Measurements from ENCODE around the gene KAZN. TPM values are rescaled to one million over a fixed set of nuclear protein-coding genes. Genes with fewer than 3 reads are reported as not detected.
A peak's percentile ranks its signal among the peaks of the same experiment; 100 is the strongest.

KAZN gene
- total RNA-seq, 2 donors from 2014 or later = 0.22 to 0.74 TPM

GRCh38 chr1:15089258-15089992 lies 490.9 kb downstream of the KAZN start:
- Mint-ChIP-seq H3K4me3 (no peak overlapping the region), H3K36me3 (ENCODE audit: low read depth) (no peaks in the 10 kb centered on the region), H3K27me3 (peaks cover 9% of the 10 kb centered on the region), H3K4me1 (peaks cover 4% of the 10 kb centered on the region), H3K27ac (no peak overlapping the region), H3K9me3 (no peaks in the 10 kb centered on the region)
- no peak for ATAC-seq (replicated peaks)

- Mint-ChIP-seq H3K4me3 (no peak overlapping the region), H3K27ac (no peak overlapping the region), H3K27me3 (peaks cover 9% of the 10 kb centered on the region), H3K9me3 (no peaks in the 10 kb centered on the region), H3K36me3 (ENCODE audit: low read depth) (no peaks in the 10 kb centered on the region), H3K4me1 (peaks cover 4% of the 10 kb centered on the region)
- no peak for ATAC-seq (replicated peaks)
Measured at GRCh38 chr1:15090373-15090772, 491.9 kb downstream of the KAZN start.

DNA sequence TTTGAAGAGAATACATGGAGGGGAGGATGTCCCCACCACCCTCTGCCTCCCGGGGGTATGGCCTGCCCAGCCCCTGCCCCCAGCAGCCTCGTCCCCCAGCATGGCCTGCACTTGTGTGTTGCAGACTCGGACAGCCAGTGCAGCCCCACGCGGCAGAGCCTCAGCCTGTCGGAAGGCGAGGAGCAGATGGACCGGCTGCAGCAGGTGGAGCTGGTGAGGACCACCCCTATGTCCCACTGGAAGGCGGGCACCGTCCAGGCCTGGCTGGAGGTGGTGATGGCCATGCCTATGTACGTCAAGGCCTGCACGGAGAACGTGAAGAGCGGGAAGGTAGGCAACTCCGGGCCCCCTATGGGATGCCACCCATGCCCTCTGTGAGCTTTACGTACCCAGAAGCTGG lies 495.6 kb downstream of the KAZN start:
- no peak overlapping the region for H3K27ac Mint-ChIP-seq
- no peaks in the 10 kb centered on the region for H3K9me3 Mint-ChIP-seq
- H3K4me1 Mint-ChIP-seq = peaks cover 4% of the 10 kb centered on the region
- H3K4me3 Mint-ChIP-seq = no peak overlapping the region
- ATAC-seq (replicated peaks) = no peak
- peaks cover 10% of the 10 kb centered on the region for H3K27me3 Mint-ChIP-seq
- H3K36me3 Mint-ChIP-seq (ENCODE audit: low read depth) = no peaks in the 10 kb centered on the region

DNA sequence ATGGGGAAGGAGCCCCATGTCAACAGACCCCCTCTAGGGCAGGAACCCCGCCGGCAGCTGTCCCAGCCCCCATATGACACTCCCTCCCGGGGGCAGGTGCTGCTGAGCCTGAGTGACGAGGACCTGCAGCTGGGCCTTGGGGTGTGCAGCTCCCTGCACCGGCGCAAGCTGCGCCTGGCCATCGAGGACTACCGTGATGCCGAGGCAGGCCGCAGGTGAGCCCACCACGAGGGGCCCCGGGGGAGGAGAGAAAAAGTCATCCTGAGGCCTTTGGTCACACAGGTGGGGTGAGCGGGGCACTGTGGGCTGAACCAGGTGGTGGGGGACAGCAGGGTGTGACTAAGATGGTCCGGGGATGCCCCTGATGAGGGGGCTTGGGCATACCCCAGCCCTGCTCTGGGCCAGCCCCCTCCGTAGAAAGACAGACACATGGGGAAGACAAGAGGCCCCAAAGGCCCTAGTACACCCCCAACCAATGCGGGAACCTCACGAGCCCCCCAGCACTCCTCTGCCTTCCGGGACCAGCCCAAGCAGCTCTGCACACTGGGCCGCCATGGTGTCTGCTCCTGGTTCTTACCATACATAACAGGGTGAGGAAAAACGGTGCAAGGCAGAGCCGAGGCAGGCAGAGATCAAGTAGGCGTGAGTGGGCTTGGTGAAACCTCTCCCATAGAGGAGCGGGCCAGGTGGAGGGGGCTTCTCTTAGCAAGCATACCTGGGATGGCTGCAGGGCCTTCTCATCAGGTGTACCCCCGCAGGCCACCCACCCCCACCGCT lies 496.4 kb downstream of the KAZN start:
- Mint-ChIP-seq H3K9me3 (no peaks in the 10 kb centered on the region), H3K36me3 (ENCODE audit: low read depth) (no peaks in the 10 kb centered on the region), H3K4me1 (peaks cover 4% of the 10 kb centered on the region), H3K27ac (no peak overlapping the region), H3K4me3 (no peak overlapping the region), H3K27me3 (peaks cover 18% of the 10 kb centered on the region)
- ATAC-seq (replicated peaks) = no peak

GRCh38 chr1:15095496-15095875 lies 497.0 kb downstream of the KAZN start:
- peaks cover 23% of the 10 kb centered on the region for H3K27me3 Mint-ChIP-seq
- no peaks in the 10 kb centered on the region for H3K9me3 Mint-ChIP-seq
- H3K36me3 Mint-ChIP-seq (ENCODE audit: low read depth) = no peaks in the 10 kb centered on the region
- no peak overlapping the region for H3K4me3 Mint-ChIP-seq
- H3K27ac Mint-ChIP-seq = no peak overlapping the region
- no peak for ATAC-seq (replicated peaks)
- H3K4me1 Mint-ChIP-seq = peaks cover 3% of the 10 kb centered on the region

GRCh38 chr1:15096293-15096692 lies 497.8 kb downstream of the KAZN start:
- no peak overlapping the region for H3K27ac Mint-ChIP-seq
- H3K27me3 Mint-ChIP-seq = peaks cover 27% of the 10 kb centered on the region
- peaks cover 5% of the 10 kb centered on the region for H3K4me1 Mint-ChIP-seq
- no peaks in the 10 kb centered on the region for H3K9me3 Mint-ChIP-seq
- no peak for ATAC-seq (replicated peaks)
- no peak overlapping the region for H3K4me3 Mint-ChIP-seq
- H3K36me3 Mint-ChIP-seq (ENCODE audit: low read depth) = no peaks in the 10 kb centered on the region

GRCh38 chr1:15098176-15099125 lies 500.0 kb downstream of the KAZN start:
- no peak for ATAC-seq (replicated peaks)
- Mint-ChIP-seq H3K27me3 (peaks cover 30% of the 10 kb centered on the region), H3K27ac (no peak overlapping the region), H3K9me3 (no peaks in the 10 kb centered on the region), H3K4me1 (peaks cover 5% of the 10 kb centered on the region), H3K36me3 (ENCODE audit: low read depth) (no peaks in the 10 kb centered on the region), H3K4me3 (no peak overlapping the region)

DNA sequence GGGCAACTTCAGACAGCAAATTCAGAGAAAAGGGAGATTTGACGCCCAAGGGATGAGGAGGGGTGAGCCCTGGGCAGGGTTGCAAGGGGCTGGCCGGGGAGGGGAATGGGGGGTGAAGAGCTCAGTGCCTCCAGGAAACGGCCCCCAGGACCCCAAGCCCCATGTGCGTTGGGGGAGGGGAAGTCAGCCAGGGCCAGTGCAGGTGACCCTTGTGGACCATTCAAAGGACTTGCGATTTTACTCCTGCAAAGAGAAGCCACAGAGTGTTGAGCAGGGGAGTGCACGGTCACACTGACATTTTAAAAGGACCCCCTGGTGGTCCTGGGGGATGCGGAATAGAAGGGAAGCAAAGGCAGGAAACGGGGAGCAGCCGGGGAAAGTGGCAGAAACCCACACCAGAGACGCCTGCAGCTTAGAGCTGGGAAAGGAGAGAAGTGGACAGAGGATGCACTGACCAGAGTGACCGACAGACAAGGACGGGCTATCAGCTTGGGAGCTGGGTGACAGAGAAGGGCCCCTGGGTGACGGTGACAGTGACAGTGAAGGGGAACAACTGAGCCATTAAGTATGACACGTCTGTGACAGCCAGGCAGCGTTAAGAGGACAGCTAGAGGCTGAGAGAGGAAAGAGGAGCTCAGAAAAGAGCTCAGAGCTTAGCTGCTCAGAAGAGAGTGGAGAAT lies 501.1 kb downstream of the KAZN start:
- Mint-ChIP-seq H3K4me1 (peaks cover 5% of the 10 kb centered on the region), H3K4me3 (no peak overlapping the region), H3K9me3 (no peaks in the 10 kb centered on the region), H3K27ac (no peak overlapping the region), H3K27me3 (peaks cover 29% of the 10 kb centered on the region), H3K36me3 (ENCODE audit: low read depth) (no peaks in the 10 kb centered on the region)
- no peak for ATAC-seq (replicated peaks)

- peaks cover 5% of the 10 kb centered on the region for H3K4me1 Mint-ChIP-seq
- ATAC-seq (replicated peaks) = peak; percentile 61
- H3K4me3 Mint-ChIP-seq = no peak overlapping the region
- no peak overlapping the region for H3K27ac Mint-ChIP-seq
- H3K27me3 Mint-ChIP-seq = peaks cover 29% of the 10 kb centered on the region
- no peaks in the 10 kb centered on the region for H3K9me3 Mint-ChIP-seq
- H3K36me3 Mint-ChIP-seq (ENCODE audit: low read depth) = no peaks in the 10 kb centered on the region
Measured at GRCh38 chr1:15100121-15100879, 501.8 kb downstream of the KAZN start.

DNA sequence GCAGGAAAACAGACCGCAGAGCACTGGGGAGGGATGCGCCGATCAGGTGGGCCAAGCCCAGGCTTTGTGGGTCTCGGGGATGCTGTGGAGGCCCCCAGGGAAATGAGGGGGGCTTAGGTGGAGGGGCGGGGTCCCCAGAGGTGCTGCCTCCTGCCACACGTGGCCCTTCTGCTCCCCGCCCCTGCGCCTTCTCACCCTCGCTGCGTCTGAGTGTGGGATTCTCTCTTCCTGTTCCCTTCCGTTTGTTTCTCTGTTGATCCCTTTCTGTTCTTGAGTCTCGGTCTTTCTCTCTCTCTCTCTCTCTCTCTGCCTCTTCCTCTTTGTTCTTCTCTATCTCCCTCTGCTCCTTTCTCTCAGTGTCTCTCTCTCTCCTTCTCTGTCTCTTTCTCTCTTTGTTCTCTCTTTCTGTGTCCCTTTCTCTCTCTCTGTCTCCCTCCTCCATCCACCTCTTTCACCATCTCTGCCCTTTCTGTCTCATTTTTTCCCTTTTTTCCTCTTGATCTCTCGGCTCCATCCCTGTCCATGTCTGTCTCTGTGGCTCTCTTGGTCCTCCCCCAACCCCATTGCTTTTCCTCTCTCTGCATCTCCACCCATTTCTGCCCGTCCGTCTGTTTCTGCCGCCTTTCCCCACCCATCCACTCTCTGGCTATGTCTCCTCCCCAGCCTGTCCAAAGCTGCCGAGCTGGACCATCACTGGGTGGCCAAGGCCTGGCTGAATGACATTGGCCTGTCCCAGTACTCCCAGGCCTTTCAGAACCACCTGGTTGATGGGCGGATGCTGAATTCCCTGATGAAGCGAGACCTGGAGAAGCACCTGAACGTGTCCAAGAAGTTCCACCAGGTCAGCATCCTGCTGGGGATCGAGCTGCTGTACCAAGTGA lies 502.6 kb downstream of the KAZN start:
- Mint-ChIP-seq H3K36me3 (ENCODE audit: low read depth) (no peaks in the 10 kb centered on the region), H3K27ac (no peak overlapping the region), H3K4me1 (peaks cover 5% of the 10 kb centered on the region), H3K4me3 (no peak overlapping the region), H3K27me3 (peaks cover 29% of the 10 kb centered on the region), H3K9me3 (no peaks in the 10 kb centered on the region)
- ATAC-seq (replicated peaks) = no peak

DNA sequence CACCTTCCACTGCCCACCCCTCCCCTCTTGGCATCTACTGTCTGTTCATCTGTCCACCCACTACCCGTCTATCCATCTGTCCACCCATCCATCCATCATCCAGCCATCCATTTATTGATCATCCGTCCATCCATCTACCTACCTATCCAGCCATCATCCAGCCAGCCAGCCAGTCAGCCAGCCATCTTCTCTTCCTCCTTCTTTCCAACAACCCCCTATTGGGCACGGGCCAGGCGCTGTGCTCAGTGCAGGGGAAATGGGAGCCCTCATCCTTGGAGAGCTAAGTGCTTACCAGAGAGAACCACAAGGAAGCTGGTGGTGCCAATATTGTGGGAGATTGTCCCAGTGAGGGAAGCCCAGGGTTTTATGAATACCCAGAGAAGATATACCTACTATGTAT lies 503.3 kb downstream of the KAZN start:
- H3K9me3 Mint-ChIP-seq = no peaks in the 10 kb centered on the region
- no peak for ATAC-seq (replicated peaks)
- no peaks in the 10 kb centered on the region for H3K36me3 Mint-ChIP-seq (ENCODE audit: low read depth)
- no peak overlapping the region for H3K4me3 Mint-ChIP-seq
- H3K27ac Mint-ChIP-seq = no peak overlapping the region
- peaks cover 5% of the 10 kb centered on the region for H3K4me1 Mint-ChIP-seq
- H3K27me3 Mint-ChIP-seq = peaks cover 29% of the 10 kb centered on the region

- peaks cover 29% of the 10 kb centered on the region for H3K27me3 Mint-ChIP-seq
- ATAC-seq (replicated peaks) = no peak
- H3K36me3 Mint-ChIP-seq (ENCODE audit: low read depth) = no peaks in the 10 kb centered on the region
- H3K9me3 Mint-ChIP-seq = no peaks in the 10 kb centered on the region
- H3K27ac Mint-ChIP-seq = no peak overlapping the region
- H3K4me3 Mint-ChIP-seq = no peak overlapping the region
- peaks cover 5% of the 10 kb centered on the region for H3K4me1 Mint-ChIP-seq
Measured at GRCh38 chr1:15102646-15103045, 504.2 kb downstream of the KAZN start.

DNA sequence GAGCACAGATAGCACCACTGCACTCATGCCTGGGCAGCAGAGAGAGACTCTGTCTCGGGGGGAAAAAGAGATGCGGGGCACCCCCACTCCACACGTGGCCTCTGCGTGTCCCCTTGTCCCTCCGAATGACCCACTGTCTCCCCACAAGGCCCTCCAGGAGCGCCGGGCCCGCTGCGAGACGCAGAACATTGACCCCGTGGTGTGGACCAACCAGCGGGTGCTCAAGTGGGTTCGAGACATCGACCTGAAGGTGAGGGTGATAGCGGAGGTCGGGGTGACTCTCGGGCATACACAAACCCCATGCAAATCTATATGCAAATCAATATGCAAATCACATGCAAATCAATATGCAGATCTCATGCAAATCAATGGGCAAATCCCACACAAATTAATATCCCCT lies 504.7 kb downstream of the KAZN start:
- H3K4me1 Mint-ChIP-seq = peaks cover 5% of the 10 kb centered on the region
- H3K4me3 Mint-ChIP-seq = no peak overlapping the region
- H3K9me3 Mint-ChIP-seq = no peaks in the 10 kb centered on the region
- ATAC-seq (replicated peaks) = no peak
- no peak overlapping the region for H3K27ac Mint-ChIP-seq
- H3K36me3 Mint-ChIP-seq (ENCODE audit: low read depth) = no peaks in the 10 kb centered on the region
- peaks cover 29% of the 10 kb centered on the region for H3K27me3 Mint-ChIP-seq
